Measurements from ENCODE around the gene IFI35. TPM values are rescaled to one million over a fixed set of nuclear protein-coding genes. Genes with fewer than 3 reads are reported as not detected.
"Not testable (repeated sequence)": the region's sequence is repeated elsewhere in the genome, so short reads cannot be mapped to it uniquely, and the experiment has no call there.

IFI35 gene
- total RNA-seq, 1 experiment from 2014 or later, result 9.4 TPM

GRCh38 chr17:43043307-43043706 is 36.7 kb downstream of the IFI35 start:
- no TSS peak for BruUV-seq (replicated peaks)
- Mint-ChIP-seq H3K27me3 (ENCODE audit: insufficient read depth, unreplicated experiment) (no peaks in the 10 kb centered on the region), H3K27ac (ENCODE audit: unreplicated experiment) (no peak overlapping the region), H3K9me3 (ENCODE audit: unreplicated experiment) (no peaks in the 10 kb centered on the region), H3K4me1 (ENCODE audit: low read depth, unreplicated experiment) (no peaks in the 10 kb centered on the region), H3K4me3 (ENCODE audit: unreplicated experiment) (no peak overlapping the region), H3K36me3 (ENCODE audit: insufficient read depth, unreplicated experiment) (peaks cover 20% of the 10 kb centered on the region)
- Histone ChIP-seq H3K4me3 (ENCODE audit: low read depth, low read length) (no peak overlapping the region), H3K4me1 (no peaks in the 10 kb centered on the region), H3K27me3 (replicated peaks; ENCODE audit: control insufficient read depth, insufficient read depth, low read length) (no peaks in the 10 kb centered on the region), H3K36me3 (ENCODE audit: control insufficient read depth, insufficient read depth, low read length) (no peaks in the 10 kb centered on the region; the same call in 1 of the 2 replicates), H3K9me3 (no peaks in the 10 kb centered on the region)
- CTCF ChIA-PET, result no interaction called here
- intact Hi-C loops (cut with micrococcal nuclease; ENCODE audit: unreplicated experiment), result no loop called here
- no peak for DNase-seq
- no peak for TF ChIP-seq CTCF (IDR thresholded peaks at IDR 0.05; ENCODE audit: insufficient read depth in 1 of 2, low read depth in 1 of 2, low read length in 1 of 2, severe bottlenecking in 1 of 2, unreplicated experiment in 1 of 2)
- POLR2A ChIA-PET, result no interaction called here

- no TSS peak for BruUV-seq (replicated peaks)
- H3K27ac Mint-ChIP-seq (ENCODE audit: unreplicated experiment), result no peak overlapping the region
- Histone ChIP-seq H3K9me3 (no peaks in the 10 kb centered on the region), H3K36me3 (ENCODE audit: control insufficient read depth, insufficient read depth, low read length) (no peaks in the 10 kb centered on the region; the same call in 1 of the 2 replicates), H3K4me1 (no peaks in the 10 kb centered on the region), H3K4me3 (ENCODE audit: low read depth, low read length) (no peak overlapping the region), H3K27me3 (replicated peaks; ENCODE audit: control insufficient read depth, insufficient read depth, low read length) (no peaks in the 10 kb centered on the region)
- H3K4me3 Mint-ChIP-seq (ENCODE audit: unreplicated experiment), result no peak overlapping the region
- POLR2A ChIA-PET, result no interaction called here
- intact Hi-C loops (cut with micrococcal nuclease; ENCODE audit: unreplicated experiment), result no loop called here
- H3K27me3 Mint-ChIP-seq (ENCODE audit: insufficient read depth, unreplicated experiment), result no peaks in the 10 kb centered on the region
- CTCF ChIA-PET, result no interaction called here
- peaks cover 27% of the 10 kb centered on the region for H3K36me3 Mint-ChIP-seq (ENCODE audit: insufficient read depth, unreplicated experiment)
- no peak for DNase-seq
- TF ChIP-seq CTCF (IDR thresholded peaks at IDR 0.05; ENCODE audit: insufficient read depth in 1 of 2, low read depth in 1 of 2, low read length in 1 of 2, severe bottlenecking in 1 of 2, unreplicated experiment in 1 of 2), result no peak
- H3K4me1 Mint-ChIP-seq (ENCODE audit: low read depth, unreplicated experiment), result no peaks in the 10 kb centered on the region
- H3K9me3 Mint-ChIP-seq (ENCODE audit: unreplicated experiment), result no peaks in the 10 kb centered on the region
These were observed 37.4 kb downstream of the IFI35 start for GRCh38 chr17:43044024-43044423.

- Histone ChIP-seq H3K4me1 (no peaks in the 10 kb centered on the region), H3K4me3 (ENCODE audit: low read depth, low read length) (no peak overlapping the region), H3K9me3 (no peaks in the 10 kb centered on the region), H3K36me3 (ENCODE audit: control insufficient read depth, insufficient read depth, low read length) (no peaks in the 10 kb centered on the region; the same call in 1 of the 2 replicates), H3K27me3 (replicated peaks; ENCODE audit: control insufficient read depth, insufficient read depth, low read length) (no peaks in the 10 kb centered on the region)
- POLR2A ChIA-PET, result no interaction called here
- Mint-ChIP-seq H3K27ac (ENCODE audit: unreplicated experiment) (no peak overlapping the region), H3K36me3 (ENCODE audit: insufficient read depth, unreplicated experiment) (peaks cover 81% of the 10 kb centered on the region), H3K4me1 (ENCODE audit: low read depth, unreplicated experiment) (no peaks in the 10 kb centered on the region), H3K27me3 (ENCODE audit: insufficient read depth, unreplicated experiment) (no peaks in the 10 kb centered on the region), H3K9me3 (ENCODE audit: unreplicated experiment) (no peaks in the 10 kb centered on the region), H3K4me3 (ENCODE audit: unreplicated experiment) (no peak overlapping the region)
- no peak for TF ChIP-seq CTCF (IDR thresholded peaks at IDR 0.05; ENCODE audit: insufficient read depth in 1 of 2, low read depth in 1 of 2, low read length in 1 of 2, severe bottlenecking in 1 of 2, unreplicated experiment in 1 of 2)
- no peak for DNase-seq
- CTCF ChIA-PET, result no interaction called here
- no TSS peak for BruUV-seq (replicated peaks)
- intact Hi-C loops (cut with micrococcal nuclease; ENCODE audit: unreplicated experiment), result no loop called here
These were observed 45.4 kb downstream of the IFI35 start for GRCh38 chr17:43051969-43052368.

- H3K9me3 Mint-ChIP-seq (ENCODE audit: unreplicated experiment); intact Hi-C loops (cut with micrococcal nuclease; ENCODE audit: unreplicated experiment); H3K4me1 ChIP-seq; H3K9me3 ChIP-seq; H3K27me3 Mint-ChIP-seq (ENCODE audit: insufficient read depth, unreplicated experiment); H3K27ac Mint-ChIP-seq (ENCODE audit: unreplicated experiment); H3K4me1 Mint-ChIP-seq (ENCODE audit: low read depth, unreplicated experiment); H3K4me3 Mint-ChIP-seq (ENCODE audit: unreplicated experiment); H3K4me3 ChIP-seq (ENCODE audit: low read depth, low read length); CTCF ChIA-PET; BruUV-seq (replicated peaks); H3K36me3 ChIP-seq (ENCODE audit: control insufficient read depth, insufficient read depth, low read length); DNase-seq; H3K27me3 ChIP-seq (replicated peaks; ENCODE audit: control insufficient read depth, insufficient read depth, low read length): not testable (repeated sequence)
- POLR2A ChIA-PET, result interaction anchor here (0.7 kb wide), 1 partner anchor 30 kb away, joined by 10 read pairs; no protein-coding TSS in a partner anchor
- H3K36me3 Mint-ChIP-seq (ENCODE audit: insufficient read depth, unreplicated experiment), result peaks cover 76% of the 10 kb centered on the region
These were observed 46.4 kb downstream of the IFI35 start for GRCh38 chr17:43053008-43053407.

Data from Caco-2 (cell line).